ENCODE results near the gene UBE2U. TPM values are rescaled to one million over a fixed set of nuclear protein-coding genes. Genes with fewer than 3 reads are reported as not detected.

The UBE2U gene
- total RNA-seq, 1 donor from 2014 or later: not detected

DNA sequence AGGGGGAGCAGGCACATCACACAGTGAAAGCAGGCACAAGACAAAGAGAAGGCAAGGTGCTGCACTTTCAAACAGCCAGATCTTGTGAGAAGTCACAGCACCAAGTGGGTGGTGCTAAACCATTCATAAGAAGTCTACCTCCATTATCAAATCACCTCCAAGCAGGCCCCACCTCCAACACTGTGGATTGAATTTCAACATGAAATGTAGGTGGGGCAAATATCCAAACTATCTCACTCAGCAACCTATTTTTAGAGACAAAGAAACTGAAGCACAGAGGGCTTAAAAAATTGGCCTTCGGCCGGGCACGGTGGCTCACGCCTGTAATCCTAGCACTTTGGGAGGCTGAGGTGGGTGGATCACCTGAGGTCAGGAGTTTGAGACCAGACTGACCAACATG is 90.4 kb downstream of the UBE2U start:
- H3K4me1 Mint-ChIP-seq: peaks cover 6% of the 10 kb centered on the region
- DNase-seq (ENCODE audit: low spot score in 2 of 2, unreplicated experiment in 2 of 2): no peak
- H3K36me3 Mint-ChIP-seq: no peaks in the 10 kb centered on the region
- TF ChIP-seq, protein P1, sequence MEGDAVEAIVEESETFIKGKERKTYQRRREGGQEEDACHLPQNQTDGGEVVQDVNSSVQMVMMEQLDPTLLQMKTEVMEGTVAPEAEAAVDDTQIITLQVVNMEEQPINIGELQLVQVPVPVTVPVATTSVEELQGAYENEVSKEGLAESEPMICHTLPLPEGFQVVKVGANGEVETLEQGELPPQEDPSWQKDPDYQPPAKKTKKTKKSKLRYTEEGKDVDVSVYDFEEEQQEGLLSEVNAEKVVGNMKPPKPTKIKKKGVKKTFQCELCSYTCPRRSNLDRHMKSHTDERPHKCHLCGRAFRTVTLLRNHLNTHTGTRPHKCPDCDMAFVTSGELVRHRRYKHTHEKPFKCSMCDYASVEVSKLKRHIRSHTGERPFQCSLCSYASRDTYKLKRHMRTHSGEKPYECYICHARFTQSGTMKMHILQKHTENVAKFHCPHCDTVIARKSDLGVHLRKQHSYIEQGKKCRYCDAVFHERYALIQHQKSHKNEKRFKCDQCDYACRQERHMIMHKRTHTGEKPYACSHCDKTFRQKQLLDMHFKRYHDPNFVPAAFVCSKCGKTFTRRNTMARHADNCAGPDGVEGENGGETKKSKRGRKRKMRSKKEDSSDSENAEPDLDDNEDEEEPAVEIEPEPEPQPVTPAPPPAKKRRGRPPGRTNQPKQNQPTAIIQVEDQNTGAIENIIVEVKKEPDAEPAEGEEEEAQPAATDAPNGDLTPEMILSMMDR (IDR thresholded peaks at IDR 0.05; ENCODE audit: unreplicated experiment): no peak
- no peak overlapping the region for H3K27ac Mint-ChIP-seq
- no peak overlapping the region for H3K4me3 Mint-ChIP-seq
- H3K9me3 Mint-ChIP-seq: peaks cover 26% of the 10 kb centered on the region
- H3K27me3 Mint-ChIP-seq (ENCODE audit: low read depth): peaks cover 2% of the 10 kb centered on the region

DNA sequence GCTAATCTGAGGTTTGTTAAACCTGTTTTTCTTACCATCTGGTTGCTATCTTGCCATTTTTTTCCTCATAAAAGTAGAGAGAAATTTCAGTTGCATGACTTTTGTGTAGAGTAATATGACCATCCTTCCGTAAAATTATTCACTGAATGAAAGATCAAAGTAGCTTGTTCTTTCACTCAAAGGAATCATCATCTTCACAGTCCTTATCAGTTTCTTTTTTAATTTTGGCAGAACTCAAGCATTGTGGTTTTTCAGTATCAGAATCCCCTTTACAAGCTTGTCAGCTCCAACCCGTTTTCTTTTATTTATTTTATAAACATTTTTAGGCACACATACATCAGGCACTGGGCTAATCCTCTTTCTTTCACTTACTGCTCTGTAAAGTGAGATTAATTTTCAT is 91.7 kb downstream of the UBE2U start:
- peaks cover 4% of the 10 kb centered on the region for H3K27me3 Mint-ChIP-seq (ENCODE audit: low read depth)
- DNase-seq (ENCODE audit: low spot score in 2 of 2, unreplicated experiment in 2 of 2): no peak
- no peaks in the 10 kb centered on the region for H3K36me3 Mint-ChIP-seq
- H3K9me3 Mint-ChIP-seq: peaks cover 26% of the 10 kb centered on the region
- H3K4me1 Mint-ChIP-seq: peaks cover 6% of the 10 kb centered on the region
- H3K27ac Mint-ChIP-seq: no peak overlapping the region
- no peak overlapping the region for H3K4me3 Mint-ChIP-seq
- TF ChIP-seq, protein P1 (IDR thresholded peaks at IDR 0.05; ENCODE audit: unreplicated experiment): no peak

DNA sequence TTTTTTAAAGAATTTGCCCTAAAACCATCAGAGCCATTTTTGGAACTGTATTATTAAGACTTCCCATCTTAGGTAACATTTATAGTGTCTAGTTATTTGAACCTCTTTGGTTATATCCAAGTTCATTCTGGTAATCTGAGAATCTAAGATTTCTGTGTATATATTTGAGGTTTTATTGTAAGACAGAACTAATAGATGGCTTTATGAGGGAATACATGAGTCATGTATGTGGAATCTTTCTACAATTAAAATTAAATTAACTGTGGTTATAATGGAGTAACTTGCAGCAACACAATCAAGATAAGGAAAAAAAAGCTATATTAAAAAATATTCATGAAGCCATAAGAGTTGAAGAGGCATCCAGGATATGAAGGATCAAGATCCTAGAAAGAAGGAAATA is 92.1 kb downstream of the UBE2U start:
- H3K27ac Mint-ChIP-seq: no peak overlapping the region
- peaks cover 4% of the 10 kb centered on the region for H3K27me3 Mint-ChIP-seq (ENCODE audit: low read depth)
- no peak for DNase-seq (ENCODE audit: low spot score in 2 of 2, unreplicated experiment in 2 of 2)
- peaks cover 6% of the 10 kb centered on the region for H3K4me1 Mint-ChIP-seq
- no peak overlapping the region for H3K4me3 Mint-ChIP-seq
- H3K9me3 Mint-ChIP-seq: peaks cover 26% of the 10 kb centered on the region
- TF ChIP-seq, protein P1 (IDR thresholded peaks at IDR 0.05; ENCODE audit: unreplicated experiment): no peak
- no peaks in the 10 kb centered on the region for H3K36me3 Mint-ChIP-seq

DNA sequence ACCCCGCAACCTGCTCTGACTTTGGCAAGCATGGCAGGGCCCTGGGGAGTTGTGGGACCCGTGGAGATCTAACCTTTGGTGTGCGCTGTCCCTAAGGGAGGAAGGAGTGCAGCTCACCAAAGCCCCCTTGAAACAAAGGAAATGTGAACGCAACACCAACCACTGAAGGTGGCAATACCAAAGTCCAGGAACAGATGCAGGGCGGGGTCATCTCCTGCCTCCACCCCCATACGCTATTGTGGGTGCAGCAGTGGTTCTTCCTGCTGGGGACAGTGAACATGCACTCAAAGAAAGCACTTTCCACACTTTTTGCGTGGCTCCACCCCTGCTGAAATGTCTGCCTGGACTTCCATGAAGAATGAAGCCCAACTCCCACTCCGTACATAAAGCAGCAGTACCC is 93.0 kb downstream of the UBE2U start:
- DNase-seq (ENCODE audit: low spot score in 2 of 2, unreplicated experiment in 2 of 2): no peak
- Mint-ChIP-seq H3K27me3 (ENCODE audit: low read depth) (peaks cover 2% of the 10 kb centered on the region), H3K4me1 (peaks cover 6% of the 10 kb centered on the region), H3K27ac (no peak overlapping the region), H3K36me3 (no peaks in the 10 kb centered on the region), H3K9me3 (peaks cover 26% of the 10 kb centered on the region), H3K4me3 (no peak overlapping the region)
- TF ChIP-seq, protein P1 (IDR thresholded peaks at IDR 0.05; ENCODE audit: unreplicated experiment): no peak

DNA sequence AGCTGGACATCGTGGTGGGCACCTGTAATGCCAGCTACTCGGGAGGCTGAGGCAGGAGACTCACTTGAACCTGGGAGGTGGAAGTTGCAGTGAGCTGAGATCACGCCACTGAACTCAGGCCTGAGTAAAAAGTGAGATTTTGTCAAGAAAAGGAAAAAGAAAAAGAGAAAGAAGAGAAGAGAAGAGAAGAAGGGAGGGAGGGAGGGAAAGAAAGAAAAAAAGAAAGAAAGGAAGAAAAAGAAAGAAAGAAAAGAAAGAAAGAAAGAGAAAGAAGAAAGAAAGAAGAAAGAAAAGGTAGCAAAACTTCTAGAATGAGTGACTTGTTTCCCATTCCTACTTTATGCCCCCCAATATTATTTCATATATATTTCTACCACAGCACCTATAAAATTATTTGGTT is 98.8 kb downstream of the UBE2U start:
- Mint-ChIP-seq H3K4me3 (no peak overlapping the region), H3K27me3 (ENCODE audit: low read depth) (peaks cover 2% of the 10 kb centered on the region), H3K27ac (no peak overlapping the region), H3K4me1 (no peaks in the 10 kb centered on the region), H3K36me3 (no peaks in the 10 kb centered on the region), H3K9me3 (peaks cover 14% of the 10 kb centered on the region)
- no peak for DNase-seq (ENCODE audit: low spot score in 2 of 2, unreplicated experiment in 2 of 2)
- TF ChIP-seq, protein P1 (IDR thresholded peaks at IDR 0.05; ENCODE audit: unreplicated experiment): no peak

DNA sequence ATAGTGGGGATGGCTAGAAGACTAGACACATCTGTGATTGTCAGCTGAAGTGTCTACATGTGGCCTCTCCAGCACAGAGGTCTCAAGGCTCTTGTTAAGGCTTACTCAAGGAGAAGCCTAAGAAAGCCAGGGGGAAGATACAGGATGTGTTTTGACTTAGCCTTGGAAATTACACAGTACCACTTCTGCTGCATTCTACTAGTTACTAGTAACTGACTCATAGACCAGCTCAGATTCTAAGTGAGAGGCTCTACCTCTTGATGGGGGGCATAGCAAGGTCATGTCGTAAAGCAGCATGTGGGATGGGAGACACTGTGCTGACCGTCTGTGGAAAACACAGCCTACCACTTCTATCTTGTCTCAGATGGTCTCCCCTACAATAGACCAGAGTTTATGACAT is 99.5 kb downstream of the UBE2U start:
- no peak overlapping the region for H3K4me3 Mint-ChIP-seq
- peaks cover 6% of the 10 kb centered on the region for H3K9me3 Mint-ChIP-seq
- no peak overlapping the region for H3K27ac Mint-ChIP-seq

More for the DNA sequence above, 99.5 kb downstream of the UBE2U start:
- TF ChIP-seq, protein P1 (IDR thresholded peaks at IDR 0.05; ENCODE audit: unreplicated experiment): no peak
- DNase-seq (ENCODE audit: low spot score in 2 of 2, unreplicated experiment in 2 of 2): no peak
- peaks cover 2% of the 10 kb centered on the region for H3K27me3 Mint-ChIP-seq (ENCODE audit: low read depth)
- no peaks in the 10 kb centered on the region for H3K4me1 Mint-ChIP-seq
- H3K36me3 Mint-ChIP-seq: no peaks in the 10 kb centered on the region
